B cell (primary cell): ENCODE measurements around the gene LSP1.

Experiments
- CTCF ChIP-seq: fragments of 200-600 bp; IDR thresholded peaks from one replicate; pipeline ENCODE4 v1.8.0; 2022; ENCODE audit warnings: antibody characterized with exemption, mild to moderate bottlenecking
- EZH2 ChIP-seq: IDR thresholded peaks from 2 replicates; pipeline ENCODE4 v1.6.1; 2012; ENCODE audit warnings: borderline replicate concordance, low read depth, mild to moderate bottlenecking, moderate library complexity, low read length; ENCODE audit not compliant: insufficient read depth, poor library complexity, severe bottlenecking

GRCh38 chr11:1841511-1842148, 11.3 kb upstream of the LSP1 start:
- TF ChIP-seq CTCF (no peak), EZH2 (no peak)
